Ovary (tissue), 9 donors: ENCODE data around the gene CCNA2. TPM values are rescaled to one million over a fixed set of nuclear protein-coding genes. Genes with fewer than 3 reads are reported as not detected.

Source experiments
- DNase-seq, 5 donors: peaks; one replicate each; pipeline ENCODE4 v3.0.0-alpha.2; 2019 to 2020
- H3K27ac ChIP-seq, 2 donors: fragments of 200-600 bp; one replicate each; pipeline versions ENCODE4 v1.5.1 to v1.8.0; 2019 to 2022
- H3K27me3 ChIP-seq: fragments of 200-600 bp; one replicate; pipeline ENCODE4 v1.8.0; 2022
- H3K36me3 ChIP-seq: fragments of 200-600 bp; sonication (generic); one replicate; pipeline ENCODE4 v1.5.1; 2019
- H3K4me1 ChIP-seq: one replicate; pipeline ENCODE4 v1.8.1; 2013; ENCODE audit warnings: mild to moderate bottlenecking, moderate library complexity; ENCODE audit not compliant: insufficient read depth
- H3K4me3 ChIP-seq: fragments of 200-600 bp; sonication (generic); one replicate; pipeline ENCODE4 v1.5.1; 2017
- H3K9me3 ChIP-seq, 2 donors: fragments of 200-600 bp in 1 of 2; sonication (generic) in 1 of 2; one replicate each; pipeline versions ENCODE4 v1.5.1 to v1.8.1; 2013 to 2019; ENCODE audit warnings: mild to moderate bottlenecking in 1 of 2, moderate library complexity in 1 of 2
- CTCF ChIP-seq, 3 donors: fragments of 450-650 bp in 2 of 3; fragments of 200-600 bp in 1 of 3; IDR thresholded peaks; one replicate each; pipeline versions ENCODE4 v1.5.1 to v1.8.0; 2016 to 2022; ENCODE audit warnings: antibody characterized with exemption in 3 of 3, mild to moderate bottlenecking in 1 of 3
- EP300 ChIP-seq: sonication (generic); formaldehyde crosslinking; IDR thresholded peaks from one replicate; pipeline ENCODE4 v1.6.1; 2017; ENCODE audit warnings: antibody characterized with exemption
- POLR2A ChIP-seq: fragments of 450-650 bp; IDR thresholded peaks from one replicate; pipeline ENCODE4 v1.6.1; 2017; ENCODE audit warnings: antibody characterized with exemption, mild to moderate bottlenecking, moderate library complexity
- WGBS, 3 donors: extraction: QIAGEN DNeasy Blood & Tissue Kit in 1 of 3; methylation state at CpG; one replicate each; pipeline versions ENCODE4 v1.1.5 to v1.1.7; 2013 to 2017; 5-methylcytosine and 5-hydroxymethylcytosine counted together
- intact Hi-C, 4 donors: fragments of 100-400 bp; cut with DNase I; formaldehyde crosslinking; loops; one replicate each; pipeline versions ENCODE4 v1.11.0 to v1.15.1; 2022 to 2023
- polyA plus RNA-seq, 2 donors: library from polyadenylated mRNA; stranded (reverse); fragments of 200-250 nt in 1 of 2; fragments of 350-450 nt in 1 of 2; fragmentation: Illumina TruSeq in 1 of 2; extraction: RNeasy Lipid Tissue Mini Kit (QIAGEN cat#74804) in 1 of 2; gene quantifications; one replicate each; pipeline ENCODE4 v1.2.3, GENCODE V29; 2013 to 2014
- total RNA-seq, 7 donors: library from RNA; depleted of rRNA in 2 of 7; stranded (reverse); fragments of >200 nt in 2 of 7; fragmentation: NEBNext Ultra II Directional in 3 of 7; extraction: Animal tissue kit (Norgen Biotek cat#: 25700) in 3 of 7; gene quantifications; one replicate each; pipeline versions ENCODE4 v1.1.0 to v1.2.4, GENCODE V29; 2016 to 2023
- donor health status: DM: no; HTN: no; CAD: no; lungs with moderate emphysema.
- donor health status: DM: no; HTN: no; CAD: no.
- donor health status: Bipolar disorder and iron deficiency.
- donor health status: DM: yes; HTN: yes; CAD: no.
- donor health status: DM: no; HTN: no; CAD: no.
- donor health status: DM: yes; HTN: yes; CAD: no.

CCNA2 gene
- total and polyA plus RNA-seq, 9 donors: 0.65 to 3.3 (median 1.4) TPM

GRCh38 chr4:121860121-121860520, 36.4 kb upstream of the CCNA2 start:
- no peak overlapping the region for H3K4me3 ChIP-seq
- H3K27ac ChIP-seq: no peak overlapping the region
- no peak for DNase-seq
- TF ChIP-seq POLR2A: no peak
- TF ChIP-seq EP300: no peak
- no peak for TF ChIP-seq CTCF (IDR thresholded peaks at IDR 0.05)
- no peaks in the 10 kb centered on the region for H3K9me3 ChIP-seq
- H3K27me3 ChIP-seq: no peaks in the 10 kb centered on the region
- no peaks in the 10 kb centered on the region for H3K36me3 ChIP-seq
- intact Hi-C loops: no loop called here
- H3K4me1 ChIP-seq: no peaks in the 10 kb centered on the region

- Histone ChIP-seq H3K36me3 (no peaks in the 10 kb centered on the region), H3K27me3 (no peaks in the 10 kb centered on the region), H3K27ac (no peak overlapping the region), H3K4me3 (no peak overlapping the region), H3K9me3 (no peaks in the 10 kb centered on the region), H3K4me1 (no peaks in the 10 kb centered on the region)
- DNase-seq: no peak
- intact Hi-C loops: no loop called here
- TF ChIP-seq CTCF (IDR thresholded peaks at IDR 0.05): no peak
- TF ChIP-seq EP300: no peak
- no peak for TF ChIP-seq POLR2A
- 94 to 98% (median 96%) methylated on average over 1 of the region's 1 CpG for WGBS, 3 donors
Measured at GRCh38 chr4:121851354-121851753, 27.7 kb upstream of the CCNA2 start.

GRCh38 chr4:121846662-121847061, 23.0 kb upstream of the CCNA2 start:
- 62 to 72% (median 70%) methylated on average over 6 of the region's 6 CpGs for WGBS, 3 donors
- no peaks in the 10 kb centered on the region for H3K36me3 ChIP-seq
- intact Hi-C loops: no loop called here

GRCh38 chr4:121842862-121843261, 19.2 kb upstream of the CCNA2 start:
- H3K4me1 ChIP-seq: no peaks in the 10 kb centered on the region
- H3K36me3 ChIP-seq: no peaks in the 10 kb centered on the region
- intact Hi-C loops: no loop called here
- H3K27me3 ChIP-seq: no peaks in the 10 kb centered on the region
- H3K27ac ChIP-seq: no peak overlapping the region
- TF ChIP-seq POLR2A (no peak), CTCF (IDR thresholded peaks at IDR 0.05) (no peak), EP300 (no peak)
- 91 to 94% (median 93%) methylated on average over 4 of the region's 4 CpGs for WGBS, 3 donors
- DNase-seq: no peak
- no peaks in the 10 kb centered on the region for H3K9me3 ChIP-seq
- H3K4me3 ChIP-seq: no peak overlapping the region

More at GRCh38 chr4:121846662-121847061, 23.0 kb upstream of the CCNA2 start:
- Histone ChIP-seq H3K4me3 (no peak overlapping the region), H3K9me3 (no peaks in the 10 kb centered on the region), H3K27me3 (no peaks in the 10 kb centered on the region), H3K4me1 (no peaks in the 10 kb centered on the region), H3K27ac (no peak overlapping the region)
- DNase-seq: no peak
- TF ChIP-seq EP300 (no peak), CTCF (IDR thresholded peaks at IDR 0.05) (no peak), POLR2A (no peak)

GRCh38 chr4:121838136-121838535, 14.5 kb upstream of the CCNA2 start:
- Histone ChIP-seq H3K36me3 (no peaks in the 10 kb centered on the region), H3K4me1 (no peaks in the 10 kb centered on the region), H3K4me3 (no peak overlapping the region), H3K27me3 (no peaks in the 10 kb centered on the region), H3K27ac (no peak overlapping the region), H3K9me3 (no peaks in the 10 kb centered on the region)
- no peak for TF ChIP-seq CTCF (IDR thresholded peaks at IDR 0.05)
- no peak for TF ChIP-seq EP300
- TF ChIP-seq POLR2A: no peak
- DNase-seq: no peak
- intact Hi-C loops: no loop called here
